AG10803 (cell line): ENCODE measurements around the gene NOX1.

Experiments
- DNase-seq: peaks from one replicate; pipeline ENCODE4 v3.0.0; 2010; ENCODE audit warnings: low read depth
- H3K4me3 ChIP-seq: 2 replicates; pipeline ENCODE4 v1.5.1; 2011; ENCODE audit warnings: mild to moderate bottlenecking, low read length, control low read depth
- CTCF ChIP-seq: conservative IDR thresholded peaks from 2 replicates; pipeline ENCODE4 v1.5.1; 2011; ENCODE audit warnings: mild to moderate bottlenecking, low read length, control low read depth, inconsistent platforms

Gene NOX1

DNA sequence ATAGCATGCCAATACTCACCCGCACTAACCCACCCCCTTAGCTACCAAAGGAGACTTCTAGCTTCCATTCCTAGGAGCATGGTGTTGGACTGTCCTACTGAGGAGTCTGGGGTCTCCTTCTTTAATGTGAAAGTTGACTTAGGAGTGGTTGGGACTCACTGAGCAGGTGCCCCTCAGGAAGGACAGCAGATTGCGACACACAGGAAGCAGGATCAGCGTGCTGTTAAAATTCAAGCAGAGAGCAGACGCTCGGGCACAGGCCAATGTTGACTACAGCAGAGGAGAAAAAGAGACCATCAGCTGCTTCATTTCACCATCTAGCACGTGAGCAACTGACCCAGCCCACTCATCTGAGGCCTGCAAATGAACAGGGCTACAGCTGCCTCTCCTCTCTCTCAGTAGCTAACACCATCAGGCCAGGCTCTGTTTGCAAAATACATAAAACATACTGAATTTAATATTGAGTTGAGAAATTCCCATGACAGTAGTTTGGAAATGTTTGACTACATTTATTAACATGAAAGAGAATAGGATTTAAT is 10.8 kb downstream of the NOX1 start:
- no peak overlapping the region for H3K4me3 ChIP-seq
- TF ChIP-seq CTCF: no peak
- no peak for DNase-seq

- DNase-seq: no peak
- no peak for TF ChIP-seq CTCF
- no peak overlapping the region for H3K4me3 ChIP-seq
These were observed 21.3 kb downstream of the NOX1 start for GRCh38 chrX:100852810-100853209.

DNA sequence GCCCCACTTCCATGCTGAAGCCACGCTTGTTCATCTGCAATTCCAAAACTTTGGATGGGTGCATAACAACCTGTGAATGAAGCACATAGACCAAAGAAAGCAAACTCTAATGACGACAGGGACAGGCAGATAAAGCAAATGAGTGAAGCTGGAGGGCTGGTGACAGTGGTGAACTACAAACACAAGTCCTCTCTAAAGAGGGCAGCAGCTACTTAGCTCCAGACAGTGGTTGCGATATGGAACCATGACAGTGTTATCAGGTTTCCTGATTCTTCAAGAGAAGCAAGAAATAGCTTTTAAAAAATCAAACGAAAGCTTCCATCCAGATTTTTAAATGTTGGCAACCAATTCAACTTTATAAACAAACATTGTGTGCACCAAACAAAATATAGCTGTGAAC is 23.8 kb downstream of the NOX1 start:
- TF ChIP-seq CTCF: no peak
- DNase-seq: no peak
- no peak overlapping the region for H3K4me3 ChIP-seq

GRCh38 chrX:100831219-100831946 is 42.8 kb downstream of the NOX1 start:
- no peak for TF ChIP-seq CTCF
- no peak for DNase-seq
- H3K4me3 ChIP-seq: no peak overlapping the region

DNA sequence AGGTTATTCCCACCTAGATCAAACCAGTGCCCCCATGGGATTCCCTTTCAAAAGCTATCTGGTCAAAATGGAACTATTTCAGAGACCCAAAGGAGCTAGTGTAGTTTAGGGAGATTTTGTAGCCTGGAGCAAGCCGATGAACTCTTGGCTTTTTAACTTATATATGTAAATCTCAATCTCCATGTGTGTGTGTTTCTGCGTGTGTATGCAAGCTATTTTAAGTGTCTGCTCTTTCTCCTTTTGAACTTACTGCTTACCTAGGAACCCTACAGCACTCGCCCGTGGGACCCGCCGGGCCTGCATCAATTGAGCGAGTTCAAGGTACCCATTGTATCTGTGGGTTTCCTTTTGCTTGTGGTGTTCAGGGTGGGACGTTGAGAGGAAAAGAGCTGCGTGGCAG is 43.6 kb downstream of the NOX1 start:
- DNase-seq: no peak
- no peak overlapping the region for H3K4me3 ChIP-seq
- TF ChIP-seq CTCF: no peak

- no peak for TF ChIP-seq CTCF
- DNase-seq: no peak
- H3K4me3 ChIP-seq: no peak overlapping the region
These were observed 44.0 kb downstream of the NOX1 start for GRCh38 chrX:100830143-100830542.

DNA sequence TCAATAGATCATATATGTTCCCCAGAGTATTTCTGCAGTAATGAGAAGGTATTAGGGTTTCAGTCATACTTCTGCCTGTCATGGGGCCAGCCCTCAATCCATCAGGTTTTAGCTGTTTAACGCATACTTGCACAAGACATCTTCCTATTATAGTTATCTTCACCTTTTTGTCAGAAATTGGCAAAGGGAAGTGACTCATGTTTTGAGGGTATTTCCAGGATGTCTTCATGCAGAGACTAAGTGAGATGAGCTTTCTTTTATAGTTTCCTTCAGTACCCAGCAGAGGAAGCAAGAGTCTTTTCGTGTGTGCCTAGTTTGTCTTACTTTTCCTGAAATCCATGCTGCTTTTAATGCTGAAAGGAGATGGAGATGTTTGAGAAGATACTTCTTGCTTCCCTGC is 44.4 kb downstream of the NOX1 start:
- TF ChIP-seq CTCF: no peak
- DNase-seq: peak; percentile 1
- no peak overlapping the region for H3K4me3 ChIP-seq
